ENCODE results near the gene SESN1. TPM values are rescaled to one million over a fixed set of nuclear protein-coding genes. Genes with fewer than 3 reads are reported as not detected.

Gene SESN1
- total and polyA plus RNA-seq, 9 of the 15 experiments (the other 6 are each of a cell fraction or from before 2014, with no cell fraction given), result 3.1 to 13.0 (median 7.4) TPM

GRCh38 chr6:109027964-109028363 lies 66.7 kb downstream of the SESN1 start (continued):
- TF ChIP-seq, protein P1, sequence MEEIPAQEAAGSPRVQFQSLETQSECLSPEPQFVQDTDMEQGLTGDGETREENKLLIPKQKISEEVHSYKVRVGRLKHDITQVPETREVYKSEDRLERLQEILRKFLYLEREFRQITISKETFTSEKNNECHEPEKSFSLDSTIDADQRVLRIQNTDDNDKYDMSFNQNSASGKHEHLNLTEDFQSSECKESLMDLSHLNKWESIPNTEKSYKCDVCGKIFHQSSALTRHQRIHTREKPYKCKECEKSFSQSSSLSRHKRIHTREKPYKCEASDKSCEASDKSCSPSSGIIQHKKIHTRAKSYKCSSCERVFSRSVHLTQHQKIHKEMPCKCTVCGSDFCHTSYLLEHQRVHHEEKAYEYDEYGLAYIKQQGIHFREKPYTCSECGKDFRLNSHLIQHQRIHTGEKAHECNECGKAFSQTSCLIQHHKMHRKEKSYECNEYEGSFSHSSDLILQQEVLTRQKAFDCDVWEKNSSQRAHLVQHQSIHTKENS (CRISPR knock-in tag; IDR thresholded peaks at IDR 0.05), result no peak
- TF ChIP-seq, protein P2, sequence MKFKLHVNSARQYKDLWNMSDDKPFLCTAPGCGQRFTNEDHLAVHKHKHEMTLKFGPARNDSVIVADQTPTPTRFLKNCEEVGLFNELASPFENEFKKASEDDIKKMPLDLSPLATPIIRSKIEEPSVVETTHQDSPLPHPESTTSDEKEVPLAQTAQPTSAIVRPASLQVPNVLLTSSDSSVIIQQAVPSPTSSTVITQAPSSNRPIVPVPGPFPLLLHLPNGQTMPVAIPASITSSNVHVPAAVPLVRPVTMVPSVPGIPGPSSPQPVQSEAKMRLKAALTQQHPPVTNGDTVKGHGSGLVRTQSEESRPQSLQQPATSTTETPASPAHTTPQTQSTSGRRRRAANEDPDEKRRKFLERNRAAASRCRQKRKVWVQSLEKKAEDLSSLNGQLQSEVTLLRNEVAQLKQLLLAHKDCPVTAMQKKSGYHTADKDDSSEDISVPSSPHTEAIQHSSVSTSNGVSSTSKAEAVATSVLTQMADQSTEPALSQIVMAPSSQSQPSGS (CRISPR knock-in tag; IDR thresholded peaks at IDR 0.05), result no peak
- TF ChIP-seq CREM (IDR thresholded peaks at IDR 0.05; ENCODE audit: low read depth), result no peak
- TF ChIP-seq CAMTA2 (CRISPR knock-in tag; conservative IDR thresholded peaks at IDR 0.05), result no peak
- no peak for TF ChIP-seq GABPA (tag; conservative IDR thresholded peaks at IDR 0.05; ENCODE audit: low read depth)
- TF ChIP-seq, protein P3, sequence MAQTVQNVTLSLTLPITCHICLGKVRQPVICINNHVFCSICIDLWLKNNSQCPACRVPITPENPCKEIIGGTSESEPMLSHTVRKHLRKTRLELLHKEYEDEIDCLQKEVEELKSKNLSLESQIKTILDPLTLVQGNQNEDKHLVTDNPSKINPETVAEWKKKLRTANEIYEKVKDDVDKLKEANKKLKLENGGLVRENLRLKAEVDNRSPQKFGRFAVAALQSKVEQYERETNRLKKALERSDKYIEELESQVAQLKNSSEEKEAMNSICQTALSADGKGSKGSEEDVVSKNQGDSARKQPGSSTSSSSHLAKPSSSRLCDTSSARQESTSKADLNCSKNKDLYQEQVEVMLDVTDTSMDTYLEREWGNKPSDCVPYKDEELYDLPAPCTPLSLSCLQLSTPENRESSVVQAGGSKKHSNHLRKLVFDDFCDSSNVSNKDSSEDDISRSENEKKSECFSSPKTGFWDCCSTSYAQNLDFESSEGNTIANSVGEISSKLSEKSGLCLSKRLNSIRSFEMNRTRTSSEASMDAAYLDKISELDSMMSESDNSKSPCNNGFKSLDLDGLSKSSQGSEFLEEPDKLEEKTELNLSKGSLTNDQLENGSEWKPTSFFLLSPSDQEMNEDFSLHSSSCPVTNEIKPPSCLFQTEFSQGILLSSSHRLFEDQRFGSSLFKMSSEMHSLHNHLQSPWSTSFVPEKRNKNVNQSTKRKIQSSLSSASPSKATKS (CRISPR knock-in tag; IDR thresholded peaks at IDR 0.05), result no peak
- TF ChIP-seq ZNF174 (CRISPR knock-in tag; IDR thresholded peaks at IDR 0.05), result no peak
- TF ChIP-seq PHF8 (IDR thresholded peaks at IDR 0.05; ENCODE audit: borderline replicate concordance, low read length), result no peak
